Smooth muscle cell (in vitro differentiated cells): ENCODE measurements around the gene CDH4. TPM values are rescaled to one million over a fixed set of nuclear protein-coding genes. Genes with fewer than 3 reads are reported as not detected.

Experiments
- DNase-seq: peaks from one replicate; lab custom pipeline; 2025; ENCODE audit not compliant: unreplicated experiment; lab: John Stamatoyannopoulos, UW
- H2AFZ ChIP-seq: fragments of 200-600 bp; sonication (generic); 2 replicates; pipeline ENCODE4 v1.6.0; 2016; ENCODE audit warnings: antibody characterized with exemption, low read depth, mild to moderate bottlenecking
- H3F3A ChIP-seq: fragments of 200-600 bp; sonication (generic); 2 replicates; pipeline ENCODE4 v1.6.0; 2017; ENCODE audit warnings: antibody characterized with exemption, low read depth
- H3K27ac ChIP-seq: fragments of 200-600 bp; sonication (generic); 2 replicates; pipeline ENCODE4 v1.5.1; 2016; ENCODE audit warnings: low read depth, mild to moderate bottlenecking
- H3K27me3 ChIP-seq: fragments of 200-600 bp; sonication (generic); 2 replicates; pipeline ENCODE4 v1.6.1; 2016; ENCODE audit warnings: low read depth, mild to moderate bottlenecking
- H3K36me3 ChIP-seq: fragments of 200-600 bp; sonication (generic); 2 replicates; pipeline ENCODE4 v1.5.1; 2016; ENCODE audit warnings: low read depth
- H3K4me1 ChIP-seq: fragments of 200-600 bp; sonication (generic); 2 replicates; pipeline ENCODE4 v1.5.1; 2016; ENCODE audit warnings: low read depth
- H3K4me2 ChIP-seq: fragments of 200-600 bp; sonication (generic); 2 replicates; pipeline ENCODE4 v1.6.0; 2016; ENCODE audit warnings: mild to moderate bottlenecking
- H3K4me3 ChIP-seq: fragments of 200-600 bp; sonication (generic); 2 replicates; pipeline ENCODE4 v1.5.1; 2016; ENCODE audit warnings: mild to moderate bottlenecking
- H3K79me2 ChIP-seq: fragments of 200-600 bp; sonication (generic); 2 replicates; pipeline ENCODE4 v1.6.0; 2016; ENCODE audit warnings: low read depth, mild to moderate bottlenecking
- H3K9ac ChIP-seq: fragments of 200-600 bp; sonication (generic); 2 replicates; pipeline ENCODE4 v1.6.0; 2016; ENCODE audit warnings: low read depth
- H3K9me3 ChIP-seq: fragments of 200-600 bp; sonication (generic); replicated peaks from 2 replicates; pipeline ENCODE4 v1.5.1; 2016; ENCODE audit warnings: low read depth
- H4K20me1 ChIP-seq: fragments of 200-600 bp; sonication (generic); 2 replicates; pipeline ENCODE4 v1.6.0; 2016; ENCODE audit warnings: low read depth
- WGBS: methylation state at CpG from one replicate; pipeline ENCODE4 v1.1.7; 2016; ENCODE audit warnings: low lambda C conversion rate; 5-methylcytosine and 5-hydroxymethylcytosine counted together
- polyA plus RNA-seq: library from polyadenylated mRNA; unstranded; fragments of >200 nt; fragmentation: Nextera tagmentation; extraction: Ambion mirVana; gene quantifications from 2 replicates; pipeline ENCODE4 v1.2.1, GENCODE V29; 2016
- total RNA-seq: library from RNA; depleted of rRNA; stranded (reverse); fragments of >200 nt; gene quantifications from 2 replicates; pipeline ENCODE4 v1.2.3, GENCODE V29; 2014
- TF ChIP-seq, protein P1 (sequence below): fragments of 200-600 bp; sonication (generic); IDR thresholded peaks from 2 replicates; pipeline ENCODE4 v1.5.1; 2017; ENCODE audit warnings: borderline replicate concordance, mild to moderate bottlenecking, antibody characterized with exemption; ENCODE audit not compliant: insufficient read depth, poor library complexity, severe bottlenecking

Gene CDH4
- total and polyA plus RNA-seq, 2 experiments from 2014 or later = 0.03 to 0.04 TPM

DNA sequence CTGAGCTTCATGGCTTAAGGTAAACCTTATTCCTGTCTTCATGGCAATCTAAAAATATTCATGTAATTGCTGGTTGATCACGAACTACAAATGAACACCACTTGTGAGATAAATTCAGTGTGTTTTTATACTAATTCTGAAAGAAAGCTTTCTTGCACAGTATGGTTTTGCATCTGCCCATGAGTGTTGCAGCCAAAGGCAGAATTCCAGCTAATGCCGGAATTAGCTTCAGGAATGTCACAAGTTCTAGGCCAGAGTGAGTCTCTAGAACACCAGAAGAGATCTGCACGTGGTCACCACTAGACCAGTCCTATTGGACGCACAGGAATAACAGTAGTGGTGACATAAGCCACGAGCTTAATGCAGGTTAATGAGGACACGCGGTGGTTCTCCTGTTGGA lies 223.7 kb downstream of the CDH4 start:
- Histone ChIP-seq H4K20me1 (no peaks in the 10 kb centered on the region), H3K4me2 (no peak overlapping the region), H2AFZ (no peak overlapping the region), H3F3A (no peaks in the 10 kb centered on the region), H3K79me2 (no peaks in the 10 kb centered on the region), H3K9ac (no peak overlapping the region), H3K27me3 (no peaks in the 10 kb centered on the region), H3K9me3 (no peaks in the 10 kb centered on the region), H3K4me1 (no peaks in the 10 kb centered on the region), H3K36me3 (no peaks in the 10 kb centered on the region), H3K4me3 (no peak overlapping the region), H3K27ac (no peak overlapping the region)
- TF ChIP-seq, protein P1, sequence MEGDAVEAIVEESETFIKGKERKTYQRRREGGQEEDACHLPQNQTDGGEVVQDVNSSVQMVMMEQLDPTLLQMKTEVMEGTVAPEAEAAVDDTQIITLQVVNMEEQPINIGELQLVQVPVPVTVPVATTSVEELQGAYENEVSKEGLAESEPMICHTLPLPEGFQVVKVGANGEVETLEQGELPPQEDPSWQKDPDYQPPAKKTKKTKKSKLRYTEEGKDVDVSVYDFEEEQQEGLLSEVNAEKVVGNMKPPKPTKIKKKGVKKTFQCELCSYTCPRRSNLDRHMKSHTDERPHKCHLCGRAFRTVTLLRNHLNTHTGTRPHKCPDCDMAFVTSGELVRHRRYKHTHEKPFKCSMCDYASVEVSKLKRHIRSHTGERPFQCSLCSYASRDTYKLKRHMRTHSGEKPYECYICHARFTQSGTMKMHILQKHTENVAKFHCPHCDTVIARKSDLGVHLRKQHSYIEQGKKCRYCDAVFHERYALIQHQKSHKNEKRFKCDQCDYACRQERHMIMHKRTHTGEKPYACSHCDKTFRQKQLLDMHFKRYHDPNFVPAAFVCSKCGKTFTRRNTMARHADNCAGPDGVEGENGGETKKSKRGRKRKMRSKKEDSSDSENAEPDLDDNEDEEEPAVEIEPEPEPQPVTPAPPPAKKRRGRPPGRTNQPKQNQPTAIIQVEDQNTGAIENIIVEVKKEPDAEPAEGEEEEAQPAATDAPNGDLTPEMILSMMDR = no peak
- WGBS = 86% methylated on average over 7 of the region's 7 CpGs
- DNase-seq = no peak

DNA sequence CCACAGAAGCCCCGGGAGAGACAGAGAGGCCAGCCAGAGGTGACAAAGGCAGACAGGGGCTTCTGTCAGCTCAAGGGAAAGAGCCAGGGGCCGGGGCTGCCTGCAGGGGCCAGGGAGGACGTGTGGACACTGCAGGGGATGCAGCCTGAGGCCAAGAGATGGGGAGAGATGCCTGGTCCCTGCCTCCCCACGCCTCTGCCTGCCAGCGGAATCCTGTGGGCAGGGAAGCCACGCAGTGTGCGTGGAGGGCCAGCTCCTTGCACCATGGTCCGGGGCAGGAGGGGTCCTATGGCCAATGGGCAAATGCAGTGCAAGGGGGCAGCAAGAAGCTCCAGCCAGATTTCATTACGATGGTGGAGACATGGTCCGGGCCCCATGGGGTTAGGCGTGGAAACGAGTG lies 224.9 kb downstream of the CDH4 start:
- WGBS = 90% methylated on average over 12 of the region's 12 CpGs
- Histone ChIP-seq H3K9me3 (no peaks in the 10 kb centered on the region), H3K4me3 (no peak overlapping the region), H3F3A (no peaks in the 10 kb centered on the region), H3K9ac (no peak overlapping the region), H4K20me1 (no peaks in the 10 kb centered on the region), H3K4me1 (no peaks in the 10 kb centered on the region), H2AFZ (no peak overlapping the region), H3K27ac (no peak overlapping the region), H3K79me2 (no peaks in the 10 kb centered on the region), H3K27me3 (no peaks in the 10 kb centered on the region), H3K36me3 (no peaks in the 10 kb centered on the region), H3K4me2 (no peak overlapping the region)
- TF ChIP-seq, protein P1 = no peak
- no peak for DNase-seq

DNA sequence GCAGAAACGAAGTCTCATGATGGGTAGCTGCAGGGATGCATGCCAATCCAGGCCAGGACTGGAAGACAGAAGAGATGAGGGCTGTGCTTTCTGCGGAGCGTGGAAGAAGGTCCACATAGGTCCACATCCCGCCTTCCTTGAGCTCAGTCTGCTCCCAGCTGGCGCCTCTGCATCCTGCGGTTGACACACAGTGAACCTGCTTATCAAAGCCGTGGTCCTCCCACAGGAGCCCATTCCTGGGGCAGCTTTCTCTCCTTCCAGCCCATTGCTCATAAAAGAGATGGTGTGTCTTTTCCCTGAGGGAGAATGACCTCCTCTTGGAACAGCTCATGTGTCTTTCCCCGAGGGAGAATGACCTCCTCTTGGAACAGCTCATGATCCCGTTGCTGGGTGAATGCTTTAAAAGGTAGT lies 225.4 kb downstream of the CDH4 start:
- TF ChIP-seq, protein P1 = no peak
- Histone ChIP-seq H3F3A (no peaks in the 10 kb centered on the region), H2AFZ (no peak overlapping the region), H3K27me3 (no peaks in the 10 kb centered on the region), H3K4me1 (no peaks in the 10 kb centered on the region), H3K79me2 (no peaks in the 10 kb centered on the region), H3K36me3 (no peaks in the 10 kb centered on the region), H3K9ac (no peak overlapping the region), H4K20me1 (no peaks in the 10 kb centered on the region), H3K27ac (no peak overlapping the region), H3K4me2 (no peak overlapping the region), H3K9me3 (no peaks in the 10 kb centered on the region), H3K4me3 (no peak overlapping the region)
- 81% methylated on average over 9 of the region's 9 CpGs for WGBS
- no peak for DNase-seq

DNA sequence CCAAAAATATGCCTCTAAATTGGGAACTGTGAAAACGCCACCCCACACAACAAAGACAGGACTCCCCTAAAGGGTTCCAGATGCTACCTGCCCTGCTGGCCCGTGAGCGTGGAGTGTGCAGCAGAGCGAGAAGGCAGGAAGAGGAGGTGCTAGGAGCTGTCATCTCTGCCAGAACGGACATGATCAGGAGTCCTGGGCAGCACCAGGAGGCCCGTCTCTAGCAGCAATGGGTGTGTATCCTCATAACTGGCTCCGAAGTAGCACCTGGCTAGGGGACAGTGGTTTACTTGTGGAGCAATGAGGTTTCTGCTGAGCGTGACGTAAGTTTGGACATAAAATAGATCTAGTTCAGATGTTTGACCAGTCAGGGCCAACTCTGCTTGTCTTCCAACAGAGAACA lies 226.0 kb downstream of the CDH4 start:
- no peak overlapping the region for H2AFZ ChIP-seq
- H3F3A ChIP-seq = no peaks in the 10 kb centered on the region
- no peak overlapping the region for H3K4me2 ChIP-seq
- H3K27ac ChIP-seq = no peak overlapping the region
- DNase-seq = no peak
- no peaks in the 10 kb centered on the region for H3K9me3 ChIP-seq
- H3K36me3 ChIP-seq = no peaks in the 10 kb centered on the region
- no peak overlapping the region for H3K9ac ChIP-seq
- TF ChIP-seq, protein P1 = no peak
- no peaks in the 10 kb centered on the region for H3K79me2 ChIP-seq
- no peak overlapping the region for H3K4me3 ChIP-seq
- no peaks in the 10 kb centered on the region for H3K4me1 ChIP-seq
- no peaks in the 10 kb centered on the region for H3K27me3 ChIP-seq
- H4K20me1 ChIP-seq = no peaks in the 10 kb centered on the region
- 90% methylated on average over 9 of the region's 9 CpGs for WGBS
